HepG2 (cell line): Measurements from ENCODE around the gene EFNA3. TPM values are rescaled to one million over a fixed set of nuclear protein-coding genes. Genes with fewer than 3 reads are reported as not detected.
A peak's percentile ranks its signal among the peaks of the same experiment; 100 is the strongest.

Source experiments
- DZIP1 ChIP-seq: sonication (generic); formaldehyde crosslinking; IDR thresholded peaks from 2 replicates; pipeline ENCODE4 v1.5.0; 2020; ENCODE audit warnings: mild to moderate bottlenecking, missing genetic modification reagents
- E2F2 ChIP-seq: sonication (generic); formaldehyde crosslinking; IDR thresholded peaks from 2 replicates; pipeline ENCODE4 v1.4.0; 2020; ENCODE audit warnings: missing genetic modification reagents, borderline replicate concordance
- FOXP4 ChIP-seq: sonication (generic); formaldehyde crosslinking; IDR thresholded peaks from 2 replicates; pipeline ENCODE4 v1.4.0; 2020; ENCODE audit warnings: missing genetic modification reagents
- HOXD1 ChIP-seq: sonication (generic); formaldehyde crosslinking; IDR thresholded peaks from 2 replicates; pipeline ENCODE4 v1.5.0; 2020; ENCODE audit warnings: missing genetic modification reagents
- NR2C2 ChIP-seq: sonication (generic); formaldehyde crosslinking; IDR thresholded peaks from 2 replicates; pipeline ENCODE4 v1.4.0; 2020; ENCODE audit warnings: missing genetic modification reagents, mild to moderate bottlenecking, moderate library complexity, borderline replicate concordance
- PAWR ChIP-seq: sonication (generic); formaldehyde crosslinking; IDR thresholded peaks from 2 replicates; pipeline ENCODE4 v1.4.0; 2020; ENCODE audit warnings: missing genetic modification reagents, mild to moderate bottlenecking, borderline replicate concordance
- SALL2 ChIP-seq: sonication (generic); formaldehyde crosslinking; IDR thresholded peaks from 2 replicates; pipeline ENCODE4 v1.8.1; 2023; ENCODE audit warnings: mild to moderate bottlenecking, missing genetic modification reagents, inconsistent platforms
- SMAD3 ChIP-seq: sonication (generic); formaldehyde crosslinking; IDR thresholded peaks from 2 replicates; pipeline ENCODE4 v1.4.0; 2020; ENCODE audit warnings: missing genetic modification reagents
- SOX5 ChIP-seq: IDR thresholded peaks from 2 replicates; pipeline ENCODE4 v1.6.1; 2016; ENCODE audit warnings: borderline replicate concordance
- ZNF557 ChIP-seq: sonication (generic); formaldehyde crosslinking; IDR thresholded peaks from 2 replicates; pipeline ENCODE4 v1.4.0; 2020; ENCODE audit warnings: missing genetic modification reagents
- ZNF670 ChIP-seq: sonication (generic); formaldehyde crosslinking; IDR thresholded peaks from 2 replicates; pipeline ENCODE4 v1.8.0; 2022; ENCODE audit warnings: mild to moderate bottlenecking, missing genetic modification reagents, borderline replicate concordance
- polyA plus RNA-seq, 8 experiments: library from polyadenylated mRNA; depleted of rRNA in 3 of 8; stranded (reverse) in 7 of 8; unstranded in 1 of 8; fragments of >200 nt; fragmentation: Illumina TruSeq in 4 of 8; extraction: Trizol in 4 of 8; gene quantifications; 2 replicates each; pipeline versions ENCODE4 v1.2.1 to v1.2.3, GENCODE V29; 2011 to 2016; ENCODE audit warnings: low read depth in 4 of 8, missing spikeins in 1 of 8, mixed read lengths in 1 of 8; ENCODE audit not compliant: insufficient read depth in 1 of 8
- total RNA-seq, 5 experiments: library from RNA; depleted of rRNA; stranded (reverse); fragments of >200 nt; fragmentation: Illumina TruSeq; extraction: Trizol; gene quantifications; 2 replicates each; pipeline ENCODE4 v1.2.3, GENCODE V29; 2016; ENCODE audit warnings: low read depth in 1 of 5
- TF ChIP-seq, protein P1 (sequence below): sonication (generic); formaldehyde crosslinking; IDR thresholded peaks from 2 replicates; pipeline ENCODE4 v1.8.1; 2023; ENCODE audit warnings: missing genetic modification reagents, inconsistent platforms, borderline replicate concordance
- TF ChIP-seq, protein P2 (sequence below): sonication (generic); formaldehyde crosslinking; IDR thresholded peaks from 2 replicates; pipeline ENCODE4 v1.4.0; 2020; ENCODE audit warnings: mild to moderate bottlenecking, missing genetic modification reagents
- TF ChIP-seq, protein P3 (sequence below): sonication (generic); formaldehyde crosslinking; IDR thresholded peaks from 2 replicates; pipeline ENCODE4 v1.5.1; 2020; ENCODE audit warnings: mild to moderate bottlenecking, moderate library complexity, missing genetic modification reagents

EFNA3 gene
- total and polyA plus RNA-seq, 2 of the 13 experiments (the other 11 are each of a cell fraction or from before 2014, with no cell fraction given) = 1.0 to 5.7 TPM

DNA sequence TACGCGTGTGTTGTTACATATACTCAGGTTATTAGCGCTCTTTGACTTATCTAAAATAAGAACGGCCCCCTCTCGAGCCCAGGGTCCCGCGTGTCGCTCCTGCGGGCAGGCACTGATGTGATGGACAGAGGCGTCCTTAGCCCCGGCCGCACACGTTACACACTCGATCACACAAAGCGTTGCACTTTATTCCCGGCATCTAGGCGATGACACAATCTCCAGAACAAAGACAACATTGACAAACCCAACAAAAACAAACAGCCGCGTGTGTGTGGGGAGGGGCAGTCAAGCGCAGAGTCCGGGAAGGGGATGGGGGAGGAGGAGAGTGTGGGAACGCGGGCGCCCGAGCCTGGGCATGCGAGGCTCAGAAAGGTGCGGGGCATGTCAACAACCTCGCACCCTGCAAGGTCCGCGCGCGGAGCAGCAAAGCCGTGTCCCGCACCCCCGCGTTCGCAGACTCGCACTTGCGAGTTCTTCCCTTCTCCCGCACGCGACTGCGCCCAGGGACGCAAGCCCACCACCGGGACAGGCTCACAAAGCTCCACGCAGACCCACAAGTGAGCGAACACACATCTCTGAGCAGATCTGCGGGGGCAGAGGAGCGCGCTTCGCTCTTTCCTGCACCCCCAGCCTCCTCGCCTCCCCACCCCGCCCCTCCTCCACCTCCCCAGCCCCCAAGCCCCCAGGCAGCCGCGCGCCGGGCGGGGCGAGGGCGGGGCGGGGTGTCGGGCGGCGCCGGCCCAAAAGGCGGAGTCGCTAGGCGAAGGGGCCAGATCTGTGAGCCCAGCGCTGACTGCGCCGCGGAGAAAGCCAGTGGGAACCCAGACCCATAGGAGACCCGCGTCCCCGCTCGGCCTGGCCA is 48.7 kb downstream of the EFNA3 start, which contains the start of gene EFNA1 (continued):
- TF ChIP-seq SMAD3 (CRISPR knock-in tag) = peak; percentile 16; the same call in 1 of the 2 replicates
- TF ChIP-seq, protein P1, sequence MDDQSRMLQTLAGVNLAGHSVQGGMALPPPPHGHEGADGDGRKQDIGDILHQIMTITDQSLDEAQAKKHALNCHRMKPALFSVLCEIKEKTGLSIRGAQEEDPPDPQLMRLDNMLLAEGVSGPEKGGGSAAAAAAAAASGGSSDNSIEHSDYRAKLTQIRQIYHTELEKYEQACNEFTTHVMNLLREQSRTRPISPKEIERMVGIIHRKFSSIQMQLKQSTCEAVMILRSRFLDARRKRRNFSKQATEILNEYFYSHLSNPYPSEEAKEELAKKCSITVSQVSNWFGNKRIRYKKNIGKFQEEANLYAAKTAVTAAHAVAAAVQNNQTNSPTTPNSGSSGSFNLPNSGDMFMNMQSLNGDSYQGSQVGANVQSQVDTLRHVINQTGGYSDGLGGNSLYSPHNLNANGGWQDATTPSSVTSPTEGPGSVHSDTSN = no peak
- TF ChIP-seq, protein P2, sequence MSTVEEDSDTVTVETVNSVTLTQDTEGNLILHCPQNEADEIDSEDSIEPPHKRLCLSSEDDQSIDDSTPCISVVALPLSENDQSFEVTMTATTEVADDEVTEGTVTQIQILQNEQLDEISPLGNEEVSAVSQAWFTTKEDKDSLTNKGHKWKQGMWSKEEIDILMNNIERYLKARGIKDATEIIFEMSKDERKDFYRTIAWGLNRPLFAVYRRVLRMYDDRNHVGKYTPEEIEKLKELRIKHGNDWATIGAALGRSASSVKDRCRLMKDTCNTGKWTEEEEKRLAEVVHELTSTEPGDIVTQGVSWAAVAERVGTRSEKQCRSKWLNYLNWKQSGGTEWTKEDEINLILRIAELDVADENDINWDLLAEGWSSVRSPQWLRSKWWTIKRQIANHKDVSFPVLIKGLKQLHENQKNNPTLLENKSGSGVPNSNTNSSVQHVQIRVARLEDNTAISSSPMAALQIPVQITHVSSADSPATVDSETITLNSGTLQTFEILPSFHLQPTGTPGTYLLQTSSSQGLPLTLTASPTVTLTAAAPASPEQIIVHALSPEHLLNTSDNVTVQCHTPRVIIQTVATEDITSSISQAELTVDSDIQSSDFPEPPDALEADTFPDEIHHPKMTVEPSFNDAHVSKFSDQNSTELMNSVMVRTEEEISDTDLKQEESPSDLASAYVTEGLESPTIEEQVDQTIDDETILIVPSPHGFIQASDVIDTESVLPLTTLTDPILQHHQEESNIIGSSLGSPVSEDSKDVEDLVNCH = no peak
- peak; percentile 31; the same call in 1 of the 2 replicates for TF ChIP-seq ZNF557 (CRISPR knock-in tag)
- TF ChIP-seq, protein P3, sequence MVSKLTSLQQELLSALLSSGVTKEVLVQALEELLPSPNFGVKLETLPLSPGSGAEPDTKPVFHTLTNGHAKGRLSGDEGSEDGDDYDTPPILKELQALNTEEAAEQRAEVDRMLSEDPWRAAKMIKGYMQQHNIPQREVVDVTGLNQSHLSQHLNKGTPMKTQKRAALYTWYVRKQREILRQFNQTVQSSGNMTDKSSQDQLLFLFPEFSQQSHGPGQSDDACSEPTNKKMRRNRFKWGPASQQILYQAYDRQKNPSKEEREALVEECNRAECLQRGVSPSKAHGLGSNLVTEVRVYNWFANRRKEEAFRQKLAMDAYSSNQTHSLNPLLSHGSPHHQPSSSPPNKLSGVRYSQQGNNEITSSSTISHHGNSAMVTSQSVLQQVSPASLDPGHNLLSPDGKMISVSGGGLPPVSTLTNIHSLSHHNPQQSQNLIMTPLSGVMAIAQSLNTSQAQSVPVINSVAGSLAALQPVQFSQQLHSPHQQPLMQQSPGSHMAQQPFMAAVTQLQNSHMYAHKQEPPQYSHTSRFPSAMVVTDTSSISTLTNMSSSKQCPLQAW (CRISPR knock-in tag) = peak; percentile 92
- no peak for TF ChIP-seq E2F2
- TF ChIP-seq FOXP4 = peak; percentile 96
- TF ChIP-seq NR2C2 (CRISPR knock-in tag) = peak; percentile 84
- TF ChIP-seq SALL2 (CRISPR knock-in tag) = 0 out of 2 replicates have a peak, but pooled peaks have one; percentile 18
- TF ChIP-seq DZIP1 (CRISPR knock-in tag) = no peak
- peak; percentile 97 for TF ChIP-seq SOX5
- 0 out of 2 replicates have a peak, but pooled peaks have one; percentile 27 for TF ChIP-seq PAWR
- TF ChIP-seq HOXD1 (CRISPR knock-in tag) = peak; percentile 68
- TF ChIP-seq ZNF670 (CRISPR knock-in tag) = peak; percentile 81
